ENCODE data around the gene PAGE3. TPM values are rescaled to one million over a fixed set of nuclear protein-coding genes. Genes with fewer than 3 reads are reported as not detected.

PAGE3 gene
- not detected in 2 replicates for polyA plus RNA-seq
- polyA minus RNA-seq, result not detected in 2 replicates

DNA sequence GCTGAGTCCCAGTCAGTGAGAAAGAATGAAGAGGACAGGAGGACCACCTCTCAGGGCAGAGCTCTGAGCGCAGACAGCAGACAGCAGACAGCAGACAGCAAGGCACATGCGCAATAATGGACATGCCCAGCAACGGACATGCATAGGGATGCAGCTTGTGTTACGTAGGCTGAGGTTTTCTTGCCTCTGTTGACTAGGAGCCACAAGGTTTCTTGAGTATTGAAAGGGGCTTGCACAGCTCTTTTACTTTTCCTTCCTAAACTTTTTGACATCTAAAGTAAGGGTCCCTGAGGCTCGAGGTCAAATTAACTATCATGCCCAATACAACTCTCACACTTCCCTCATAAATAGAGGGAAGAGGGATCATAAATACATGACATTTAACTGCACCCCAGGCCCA, at the start of gene PAGE3:
PAGE3 (minus strand) TSS at position 101 of the 400 bp plus-strand sequence. CDS start 1,013 bp downstream, outside the sequence.
- H3K79me2 ChIP-seq (replicated peaks; ENCODE audit: insufficient read depth, low read length), result no peaks in the 10 kb centered on the region
- H3F3A ChIP-seq (ENCODE audit: insufficient read depth, low read length, poor library complexity, severe bottlenecking), result no peaks in the 10 kb centered on the region
- no peaks in the 10 kb centered on the region for H3K9me2 ChIP-seq (ENCODE audit: insufficient read depth, low read length)
- no peak for TF ChIP-seq SMC3 (conservative IDR thresholded peaks at IDR 0.05; ENCODE audit: poor library complexity)
- TF ChIP-seq EP300 (conservative IDR thresholded peaks at IDR 0.05; ENCODE audit: poor library complexity, severe bottlenecking), result no peak
- TF ChIP-seq EZH2 (IDR thresholded peaks at IDR 0.05; ENCODE audit: borderline replicate concordance, insufficient read depth, low read length, poor library complexity, severe bottlenecking), result no peak
- no peak for TF ChIP-seq MXI1 (conservative IDR thresholded peaks at IDR 0.05; ENCODE audit: poor library complexity, severe bottlenecking)
- TF ChIP-seq RAD21 (conservative IDR thresholded peaks at IDR 0.05), result no peak
- no peak for TF ChIP-seq POLR2AphosphoS5 (IDR thresholded peaks at IDR 0.05)
- TF ChIP-seq CTCF (IDR thresholded peaks at IDR 0.05; ENCODE audit: poor library complexity, severe bottlenecking), result no peak
- TF ChIP-seq TAF1 (IDR thresholded peaks at IDR 0.05; ENCODE audit: low read depth), result no peak
- TF ChIP-seq REST (IDR thresholded peaks at IDR 0.05; ENCODE audit: borderline replicate concordance), result no peak
- H3K27ac ChIP-seq (ENCODE audit: low read length), result no peak within 1 kb of the TSS
- H3K9ac ChIP-seq (ENCODE audit: low read length), result no peak within 1 kb of the TSS
- no peaks in the 10 kb centered on the region for H3K36me3 ChIP-seq (ENCODE audit: insufficient read depth, low read length)
- no peaks in the 10 kb centered on the region for H3K27me3 ChIP-seq (ENCODE audit: insufficient read depth, low read depth, low read length)
- no peak within 1 kb of the TSS for H3K4me3 ChIP-seq (ENCODE audit: low read length)
- no peaks in the 10 kb centered on the region for H4K20me1 ChIP-seq (ENCODE audit: insufficient read depth)
- H3K4me2 ChIP-seq (ENCODE audit: low read length), result no peak within 1 kb of the TSS
- H3K9me3 ChIP-seq (ENCODE audit: low read length), result no peaks in the 10 kb centered on the region
- no peak within 1 kb of the TSS for H2AFZ ChIP-seq (ENCODE audit: low read depth, low read length)

GRCh38 chrX:55312655-55313054, 47.9 kb upstream of the PAGE3 start:
- TF ChIP-seq SMC3 (conservative IDR thresholded peaks at IDR 0.05; ENCODE audit: poor library complexity) (no peak), EP300 (conservative IDR thresholded peaks at IDR 0.05; ENCODE audit: poor library complexity, severe bottlenecking) (no peak), REST (IDR thresholded peaks at IDR 0.05; ENCODE audit: borderline replicate concordance) (no peak), MXI1 (conservative IDR thresholded peaks at IDR 0.05; ENCODE audit: poor library complexity, severe bottlenecking) (no peak), TAF1 (IDR thresholded peaks at IDR 0.05; ENCODE audit: low read depth) (no peak), EZH2 (IDR thresholded peaks at IDR 0.05; ENCODE audit: borderline replicate concordance, insufficient read depth, low read length, poor library complexity, severe bottlenecking) (no peak), CTCF (IDR thresholded peaks at IDR 0.05; ENCODE audit: poor library complexity, severe bottlenecking) (no peak), POLR2AphosphoS5 (IDR thresholded peaks at IDR 0.05) (no peak), RAD21 (conservative IDR thresholded peaks at IDR 0.05) (no peak)
- Histone ChIP-seq H3F3A (ENCODE audit: insufficient read depth, low read length, poor library complexity, severe bottlenecking) (no peaks in the 10 kb centered on the region), H3K36me3 (ENCODE audit: insufficient read depth, low read length) (no peaks in the 10 kb centered on the region), H3K9me2 (ENCODE audit: insufficient read depth, low read length) (no peaks in the 10 kb centered on the region), H3K79me2 (replicated peaks; ENCODE audit: insufficient read depth, low read length) (no peaks in the 10 kb centered on the region), H3K9me3 (ENCODE audit: low read length) (no peaks in the 10 kb centered on the region), H4K20me1 (ENCODE audit: insufficient read depth) (no peaks in the 10 kb centered on the region), H3K9ac (ENCODE audit: low read length) (no peak overlapping the region), H3K4me3 (ENCODE audit: low read length) (no peak overlapping the region), H2AFZ (ENCODE audit: low read depth, low read length) (no peak overlapping the region), H3K4me2 (ENCODE audit: low read length) (no peak overlapping the region), H3K27ac (ENCODE audit: low read length) (no peak overlapping the region), H3K27me3 (ENCODE audit: insufficient read depth, low read depth, low read length) (no peaks in the 10 kb centered on the region)
